OCI-LY1 (cell line): ENCODE data around the gene SLFN13.

ENCODE experiments used
- H2AFZ ChIP-seq: fragments of 200-600 bp; sonication (generic), shearing (Covaris generic); 2 replicates; pipeline ENCODE4 v1.6.0; 2014; ENCODE audit warnings: antibody characterized with exemption, mild to moderate bottlenecking, low read length
- H3F3A ChIP-seq: fragments of 200-600 bp; sonication (generic), shearing (Covaris generic); 2 replicates; pipeline ENCODE4 v1.6.0; 2014; ENCODE audit warnings: mild to moderate bottlenecking, antibody characterized with exemption, low read length, moderate library complexity; ENCODE audit not compliant: insufficient read depth
- H3K27ac ChIP-seq: fragments of 200-600 bp; sonication (generic); 2 replicates; pipeline ENCODE4 v1.5.1; 2014; ENCODE audit warnings: low read length, mixed run types, mild to moderate bottlenecking, low read depth; ENCODE audit not compliant: poor library complexity, severe bottlenecking
- H3K27me3 ChIP-seq: fragments of 200-600 bp; sonication (generic); 2 replicates; pipeline ENCODE4 v1.6.0; 2014; ENCODE audit warnings: antibody characterized with exemption, mild to moderate bottlenecking, low read length, moderate library complexity; ENCODE audit not compliant: insufficient read depth
- H3K36me3 ChIP-seq: fragments of 200-600 bp; sonication (generic); 2 replicates; pipeline ENCODE4 v1.6.1; 2014; ENCODE audit warnings: mild to moderate bottlenecking, antibody characterized with exemption, low read length, moderate library complexity, mixed read lengths; ENCODE audit not compliant: insufficient read depth
- H3K4me1 ChIP-seq: fragments of 200-600 bp; sonication (generic); 2 replicates; pipeline ENCODE4 v1.5.1; 2014; ENCODE audit warnings: mild to moderate bottlenecking, low read length, moderate library complexity; ENCODE audit not compliant: insufficient read depth, severe bottlenecking
- H3K4me2 ChIP-seq: fragments of 200-600 bp; sonication (generic), shearing (Covaris generic); 2 replicates; pipeline ENCODE4 v1.6.1; 2014; ENCODE audit warnings: low read length
- H3K4me3 ChIP-seq: fragments of 200-600 bp; sonication (generic); 2 replicates; pipeline ENCODE4 v1.5.1; 2014; ENCODE audit warnings: low read length, low read depth, mild to moderate bottlenecking, mixed read lengths; ENCODE audit not compliant: poor library complexity, severe bottlenecking
- H3K79me2 ChIP-seq: fragments of 200-600 bp; shearing (Covaris generic); 2 replicates; pipeline ENCODE4 v1.6.1; 2016; ENCODE audit warnings: mixed run types, low read length, mixed read lengths; ENCODE audit not compliant: insufficient read depth
- H3K9ac ChIP-seq: fragments of 200-600 bp; sonication (generic), shearing (Covaris generic); 2 replicates; pipeline ENCODE4 v1.6.1; 2014; ENCODE audit warnings: mild to moderate bottlenecking, low read length, mixed read lengths
- H3K9me2 ChIP-seq: fragments of 200-600 bp; sonication (generic), shearing (Covaris generic); 2 replicates; pipeline ENCODE4 v1.6.1; 2014; ENCODE audit warnings: low read depth, mild to moderate bottlenecking, low read length, mixed read lengths
- H3K9me3 ChIP-seq: fragments of 200-600 bp; shearing (Covaris generic); 2 replicates; pipeline ENCODE4 v1.6.1; 2014; ENCODE audit warnings: low read length, mixed read lengths
- H4K20me1 ChIP-seq: fragments of 200-600 bp; sonication (generic), shearing (Covaris generic); 2 replicates; pipeline ENCODE4 v1.6.0; 2016; ENCODE audit warnings: mild to moderate bottlenecking, low read length; ENCODE audit not compliant: insufficient read depth
- CTCF ChIP-seq: fragments of 200-600 bp; sonication (generic), shearing (Covaris generic); IDR thresholded peaks from 2 replicates; pipeline ENCODE4 v1.5.1; 2017; ENCODE audit warnings: mild to moderate bottlenecking, antibody characterized with exemption, low read length, moderate library complexity, mixed read lengths
- EZH2 ChIP-seq: fragments of 200-600 bp; sonication (generic), shearing (Covaris generic); IDR thresholded peaks from 2 replicates; pipeline ENCODE4 v1.8.0; 2017; ENCODE audit warnings: borderline replicate concordance, mixed run types, mild to moderate bottlenecking, antibody characterized with exemption, low read length, moderate library complexity, mixed read lengths

The SLFN13 gene

GRCh38 chr17:35486920-35487732 lies 38.6 kb upstream of the SLFN13 start:
- no peaks in the 10 kb centered on the region for H3F3A ChIP-seq
- H3K4me2 ChIP-seq, result peak overlapping the region; percentile 32; the same call in 1 of the 2 replicates
- H2AFZ ChIP-seq, result no peak overlapping the region
- no peaks in the 10 kb centered on the region for H3K9me3 ChIP-seq
- H3K79me2 ChIP-seq, result no peaks in the 10 kb centered on the region
- H3K4me3 ChIP-seq, result no peak overlapping the region
- no peak for TF ChIP-seq EZH2
- no peak for TF ChIP-seq CTCF
- H3K9me2 ChIP-seq, result no peaks in the 10 kb centered on the region
- no peaks in the 10 kb centered on the region for H4K20me1 ChIP-seq
- H3K27me3 ChIP-seq, result peaks cover 12% of the 10 kb centered on the region; the same call in 1 of the 2 replicates
- H3K9ac ChIP-seq, result no peak overlapping the region
- no peaks in the 10 kb centered on the region for H3K4me1 ChIP-seq
- H3K27ac ChIP-seq, result no peak overlapping the region
- no peaks in the 10 kb centered on the region for H3K36me3 ChIP-seq

GRCh38 chr17:35479271-35479670 lies 30.7 kb upstream of the SLFN13 start:
- no peaks in the 10 kb centered on the region; the same call in 1 of the 2 replicates for H3K27me3 ChIP-seq
- H3K9me3 ChIP-seq, result no peaks in the 10 kb centered on the region
- no peak for TF ChIP-seq EZH2
- TF ChIP-seq CTCF, result no peak
- H3K79me2 ChIP-seq, result no peaks in the 10 kb centered on the region
- H3K4me2 ChIP-seq, result no peak overlapping the region
- H3K9me2 ChIP-seq, result no peaks in the 10 kb centered on the region
- no peaks in the 10 kb centered on the region for H3F3A ChIP-seq
- no peak overlapping the region for H3K9ac ChIP-seq
- no peaks in the 10 kb centered on the region for H4K20me1 ChIP-seq
- no peak overlapping the region for H2AFZ ChIP-seq
- no peaks in the 10 kb centered on the region for H3K36me3 ChIP-seq
- H3K4me3 ChIP-seq, result no peak overlapping the region
- H3K4me1 ChIP-seq, result no peaks in the 10 kb centered on the region
- H3K27ac ChIP-seq, result no peak overlapping the region

GRCh38 chr17:35477248-35477647 lies 28.7 kb upstream of the SLFN13 start:
- Histone ChIP-seq H3K4me1 (no peaks in the 10 kb centered on the region), H3K79me2 (no peaks in the 10 kb centered on the region), H3K9ac (no peak overlapping the region), H4K20me1 (no peaks in the 10 kb centered on the region), H3K27ac (no peak overlapping the region), H3K36me3 (no peaks in the 10 kb centered on the region), H3K9me2 (no peaks in the 10 kb centered on the region), H3K27me3 (no peaks in the 10 kb centered on the region; the same call in 1 of the 2 replicates), H2AFZ (no peak overlapping the region), H3F3A (no peaks in the 10 kb centered on the region), H3K4me2 (no peak overlapping the region), H3K9me3 (no peaks in the 10 kb centered on the region), H3K4me3 (no peak overlapping the region)
- TF ChIP-seq CTCF (no peak), EZH2 (no peak)
